Measurements from ENCODE around the gene BCAR1. TPM values are rescaled to one million over a fixed set of nuclear protein-coding genes. Genes with fewer than 3 reads are reported as not detected.
"Not testable (repeated sequence)": the region's sequence is repeated elsewhere in the genome, so short reads cannot be mapped to it uniquely, and the experiment has no call there.

BCAR1 gene
- total and polyA plus RNA-seq, 7 experiments from 2014 or later = not detected

DNA sequence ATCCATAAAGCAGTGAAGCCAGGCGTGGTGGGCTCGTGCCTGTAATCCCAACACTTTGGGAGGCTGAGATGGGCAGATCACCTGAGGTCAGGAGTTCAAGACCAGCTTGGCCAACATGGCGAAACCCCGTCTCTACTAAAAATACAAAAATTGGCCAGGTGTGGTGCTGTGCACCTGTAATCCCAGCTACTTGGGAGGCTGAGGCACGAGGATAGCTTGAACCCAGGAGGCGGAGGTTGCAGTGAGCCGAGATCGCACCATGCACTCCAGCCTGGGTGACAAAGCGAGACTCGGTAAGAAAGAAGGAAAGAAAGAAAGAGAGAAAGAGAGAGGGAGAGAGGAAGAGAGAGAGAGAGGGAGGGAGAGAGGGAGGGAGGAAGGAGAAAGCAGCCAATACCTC is 21.2 kb upstream of the BCAR1 start:
- POLR2A ChIA-PET; H3K27ac ChIP-seq (ENCODE audit: low read depth, low read length); H3K9me3 Mint-ChIP-seq; H3K4me1 Mint-ChIP-seq; DNase-seq; H3K27ac Mint-ChIP-seq; H3K4me3 Mint-ChIP-seq; H3K9me3 ChIP-seq (ENCODE audit: control insufficient read depth in 2 of 3, low read length in 3 of 3); ATAC-seq; H3K27me3 ChIP-seq (ENCODE audit: control insufficient read depth in 2 of 2, insufficient read depth in 2 of 2, low read length in 2 of 2); H3K4me1 ChIP-seq (ENCODE audit: control insufficient read depth in 2 of 2, insufficient read depth in 2 of 2, low read length in 2 of 2); H3K36me3 Mint-ChIP-seq; H3K36me3 ChIP-seq (ENCODE audit: control insufficient read depth in 2 of 3, insufficient read depth in 3 of 3, low read length in 3 of 3); intact Hi-C loops (cut with micrococcal nuclease); H3K4me3 ChIP-seq (ENCODE audit: low read length); CTCF ChIA-PET: not testable (repeated sequence)
- peaks cover 5 to 44% (median 26%) of the 10 kb centered on the region in 5 donors for H3K27me3 Mint-ChIP-seq

GRCh38 chr16:75272097-75272551 is 20.7 kb upstream of the BCAR1 start:
- Mint-ChIP-seq H3K4me1 (peaks cover 0 to 6% (median 0%) of the 10 kb centered on the region in 7 donors), H3K27me3 (peaks cover 5 to 38% (median 23%) of the 10 kb centered on the region in 5 donors), H3K4me3 (no peak overlapping the region), H3K9me3 (no peaks in the 10 kb centered on the region), H3K27ac (no peak overlapping the region), H3K36me3 (no peaks in the 10 kb centered on the region)
- no peak for DNase-seq
- Histone ChIP-seq H3K27ac (ENCODE audit: low read depth, low read length) (no peak overlapping the region), H3K36me3 (ENCODE audit: control insufficient read depth in 2 of 3, insufficient read depth in 3 of 3, low read length in 3 of 3) (no peaks in the 10 kb centered on the region), H3K4me1 (ENCODE audit: control insufficient read depth in 2 of 2, insufficient read depth in 2 of 2, low read length in 2 of 2) (no peaks in the 10 kb centered on the region), H3K4me3 (ENCODE audit: low read length) (no peak overlapping the region), H3K9me3 (ENCODE audit: control insufficient read depth in 2 of 3, low read length in 3 of 3) (no peaks in the 10 kb centered on the region), H3K27me3 (ENCODE audit: control insufficient read depth in 2 of 2, insufficient read depth in 2 of 2, low read length in 2 of 2) (no peaks in the 10 kb centered on the region)
- ChIA-PET POLR2A (no interaction called here), CTCF (no interaction called here)
- ATAC-seq = no peak
- intact Hi-C loops (cut with micrococcal nuclease) = no loop called here

DNA sequence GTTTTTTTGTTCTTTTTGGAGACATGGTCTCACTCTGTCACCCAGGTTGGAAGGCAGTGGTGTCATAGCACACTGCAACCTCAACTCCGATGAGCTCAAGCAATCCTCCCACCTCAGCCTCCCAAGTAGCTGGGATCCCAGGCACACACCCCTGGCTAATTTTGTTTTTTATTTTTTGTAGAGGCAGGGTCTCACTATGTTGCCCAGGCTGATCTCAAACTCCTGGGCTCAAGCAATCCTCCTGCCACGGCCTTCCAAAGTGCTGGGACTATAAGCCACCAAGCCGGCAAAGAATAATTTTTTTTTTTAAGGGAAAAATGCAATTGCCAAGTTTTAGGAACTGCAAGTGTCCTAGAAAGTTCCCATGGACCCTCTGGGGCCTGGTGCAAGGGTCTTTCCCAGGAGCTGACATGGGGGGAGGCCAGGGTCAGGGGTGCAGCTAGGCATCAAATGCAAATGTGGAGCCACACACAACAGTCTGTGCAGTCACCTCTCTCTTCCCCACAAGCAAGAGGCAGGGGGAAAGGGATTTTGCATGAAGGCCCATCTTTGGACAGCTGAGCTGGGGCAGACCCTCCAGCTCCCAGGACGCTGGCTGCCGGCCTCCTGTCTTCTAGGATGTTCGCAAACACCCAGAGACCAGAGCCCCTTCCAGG is 20.1 kb upstream of the BCAR1 start:
- ChIA-PET POLR2A (no interaction called here), CTCF (no interaction called here)
- no peak for ATAC-seq
- Mint-ChIP-seq H3K4me1 (peaks cover 0 to 7% (median under 1%) of the 10 kb centered on the region in 7 donors), H3K27ac (no peak overlapping the region), H3K9me3 (no peaks in the 10 kb centered on the region), H3K36me3 (no peaks in the 10 kb centered on the region), H3K4me3 (no peak overlapping the region), H3K27me3 (peaks cover 7 to 39% (median 27%) of the 10 kb centered on the region in 5 donors)
- Histone ChIP-seq H3K4me1 (ENCODE audit: control insufficient read depth in 2 of 2, insufficient read depth in 2 of 2, low read length in 2 of 2) (no peaks in the 10 kb centered on the region), H3K4me3 (ENCODE audit: low read length) (no peak overlapping the region), H3K27me3 (ENCODE audit: control insufficient read depth in 2 of 2, insufficient read depth in 2 of 2, low read length in 2 of 2) (no peaks in the 10 kb centered on the region), H3K36me3 (ENCODE audit: control insufficient read depth in 2 of 3, insufficient read depth in 3 of 3, low read length in 3 of 3) (no peaks in the 10 kb centered on the region), H3K9me3 (ENCODE audit: control insufficient read depth in 2 of 3, low read length in 3 of 3) (no peaks in the 10 kb centered on the region), H3K27ac (ENCODE audit: low read depth, low read length) (no peak overlapping the region)
- DNase-seq = no peak
- intact Hi-C loops (cut with micrococcal nuclease) = no loop called here

GRCh38 chr16:75269358-75269757 is 17.9 kb upstream of the BCAR1 start:
- DNase-seq; intact Hi-C loops (cut with micrococcal nuclease); H3K9me3 ChIP-seq (ENCODE audit: control insufficient read depth in 2 of 3, low read length in 3 of 3); H3K9me3 Mint-ChIP-seq; POLR2A ChIA-PET; H3K36me3 ChIP-seq (ENCODE audit: control insufficient read depth in 2 of 3, insufficient read depth in 3 of 3, low read length in 3 of 3); H3K27me3 ChIP-seq (ENCODE audit: control insufficient read depth in 2 of 2, insufficient read depth in 2 of 2, low read length in 2 of 2); H3K27ac ChIP-seq (ENCODE audit: low read depth, low read length); ATAC-seq; H3K4me3 ChIP-seq (ENCODE audit: low read length); CTCF ChIA-PET; H3K4me3 Mint-ChIP-seq; H3K36me3 Mint-ChIP-seq; H3K4me1 ChIP-seq (ENCODE audit: control insufficient read depth in 2 of 2, insufficient read depth in 2 of 2, low read length in 2 of 2): not testable (repeated sequence)
- Mint-ChIP-seq H3K27ac (peak overlapping the region in 1 of 9 donors; percentile 62), H3K27me3 (peaks cover 13 to 46% (median 37%) of the 10 kb centered on the region in 5 donors), H3K4me1 (peaks cover 0 to 11% (median 10%) of the 10 kb centered on the region in 7 donors)

- Mint-ChIP-seq H3K27ac (no peak overlapping the region), H3K9me3 (peaks cover 0 to 1% (median 0%) of the 10 kb centered on the region in 11 donors), H3K36me3 (no peaks in the 10 kb centered on the region), H3K4me3 (no peak overlapping the region), H3K4me1 (peaks cover 0 to 13% (median 13%) of the 10 kb centered on the region in 7 donors), H3K27me3 (peaks cover 26 to 51% (median 45%) of the 10 kb centered on the region in 5 donors)
- Histone ChIP-seq H3K4me3 (ENCODE audit: low read length) (no peak overlapping the region), H3K27ac (ENCODE audit: low read depth, low read length) (no peak overlapping the region), H3K27me3 (ENCODE audit: control insufficient read depth in 2 of 2, insufficient read depth in 2 of 2, low read length in 2 of 2) (no peaks in the 10 kb centered on the region), H3K4me1 (ENCODE audit: control insufficient read depth in 2 of 2, insufficient read depth in 2 of 2, low read length in 2 of 2) (no peaks in the 10 kb centered on the region), H3K9me3 (ENCODE audit: control insufficient read depth in 2 of 3, low read length in 3 of 3) (no peaks in the 10 kb centered on the region), H3K36me3 (ENCODE audit: control insufficient read depth in 2 of 3, insufficient read depth in 3 of 3, low read length in 3 of 3) (no peaks in the 10 kb centered on the region)
- intact Hi-C loops (cut with micrococcal nuclease) = no loop called here
- POLR2A ChIA-PET = no interaction called here
- ATAC-seq (peak; percentile 16), DNase-seq (no peak)
- CTCF ChIA-PET = no interaction called here
Measured at GRCh38 chr16:75267631-75268264, 16.3 kb upstream of the BCAR1 start.

DNA sequence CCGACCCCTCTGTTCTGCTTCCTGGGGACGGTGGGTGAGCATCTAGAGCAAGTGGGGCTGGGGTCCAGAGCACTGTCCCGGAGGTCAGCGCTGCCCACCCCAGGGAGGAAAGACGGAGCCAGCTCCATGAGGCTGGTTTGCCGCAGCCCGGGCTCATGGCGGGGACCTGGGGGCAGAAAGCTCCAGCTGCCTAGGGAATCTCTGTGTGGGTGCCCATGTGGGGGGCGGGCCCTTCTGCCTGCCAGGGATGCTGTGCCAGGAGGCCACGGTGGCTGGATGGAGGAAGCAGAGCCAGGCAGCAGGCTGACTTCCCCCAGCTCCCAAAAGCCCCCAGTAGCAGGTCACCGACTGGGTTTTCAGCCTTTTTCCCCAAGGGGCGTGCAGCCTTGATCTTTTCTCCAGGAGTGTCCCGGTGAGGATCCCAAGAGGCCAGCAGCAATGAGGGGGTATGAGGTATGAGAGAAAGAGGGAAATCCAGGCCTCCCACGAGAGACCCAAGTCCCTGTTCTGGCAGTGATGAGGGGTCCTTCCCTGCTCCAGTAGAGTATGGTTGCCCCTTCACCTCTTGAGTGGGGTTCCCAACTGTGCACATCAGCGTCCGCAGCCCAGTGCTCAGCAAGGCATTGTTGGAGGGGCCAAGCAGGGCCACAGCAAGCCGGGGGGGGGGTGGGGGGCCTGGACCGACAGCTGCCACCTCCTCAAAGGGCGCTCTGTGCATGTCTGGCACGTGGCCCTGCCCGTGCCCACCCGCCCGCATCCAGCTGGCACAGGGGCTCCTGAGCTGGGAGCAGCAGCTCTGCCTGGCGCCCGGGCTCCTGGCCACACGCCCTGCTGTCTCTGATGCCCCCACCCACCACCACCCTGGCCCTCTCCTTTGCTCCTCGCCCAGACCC is 15.6 kb upstream of the BCAR1 start:
- intact Hi-C loops (cut with micrococcal nuclease) = no loop called here
- DNase-seq (no peak), ATAC-seq (no peak)
- CTCF ChIA-PET = no interaction called here
- peaks cover 30 to 57% (median 48%) of the 10 kb centered on the region in 5 donors for H3K27me3 Mint-ChIP-seq
- H3K36me3 Mint-ChIP-seq = no peaks in the 10 kb centered on the region
- H3K9me3 Mint-ChIP-seq = peaks cover 0 to 1% (median 0%) of the 10 kb centered on the region in 11 donors
- H3K27ac ChIP-seq (ENCODE audit: low read depth, low read length) = no peak overlapping the region
- H3K36me3 ChIP-seq (ENCODE audit: control insufficient read depth in 2 of 3, insufficient read depth in 3 of 3, low read length in 3 of 3) = no peaks in the 10 kb centered on the region
- no peak overlapping the region for H3K4me3 ChIP-seq (ENCODE audit: low read length)
- H3K4me1 Mint-ChIP-seq = peaks cover 0 to 13% (median 13%) of the 10 kb centered on the region in 7 donors
- no peaks in the 10 kb centered on the region for H3K4me1 ChIP-seq (ENCODE audit: control insufficient read depth in 2 of 2, insufficient read depth in 2 of 2, low read length in 2 of 2)
- peak overlapping the region in 7 of 10 donors; percentile 60 to 88 (median 77) for H3K4me3 Mint-ChIP-seq
- POLR2A ChIA-PET = no interaction called here
- H3K27me3 ChIP-seq (ENCODE audit: control insufficient read depth in 2 of 2, insufficient read depth in 2 of 2, low read length in 2 of 2) = no peaks in the 10 kb centered on the region
- no peak overlapping the region for H3K27ac Mint-ChIP-seq
- H3K9me3 ChIP-seq (ENCODE audit: control insufficient read depth in 2 of 3, low read length in 3 of 3) = no peaks in the 10 kb centered on the region
